SU-DHL-6 (cell line): ENCODE measurements around the gene SRD5A1.

Source experiments
- EZH2phosphoT487 ChIP-seq: fragments of 200-600 bp; sonication (generic), shearing (Covaris generic); conservative IDR thresholded peaks from 2 replicates; pipeline ENCODE4 v1.6.1; 2018; ENCODE audit warnings: mild to moderate bottlenecking, antibody characterized with exemption, low read length, moderate library complexity, mixed read lengths
- TF ChIP-seq, protein P1 (sequence below): fragments of 200-600 bp; sonication (generic); IDR thresholded peaks from one replicate; pipeline ENCODE4 v1.5.1; 2017; ENCODE audit warnings: antibody characterized with exemption, mild to moderate bottlenecking, low read length, moderate library complexity; ENCODE audit not compliant: insufficient read depth, poor library complexity, severe bottlenecking

DNA sequence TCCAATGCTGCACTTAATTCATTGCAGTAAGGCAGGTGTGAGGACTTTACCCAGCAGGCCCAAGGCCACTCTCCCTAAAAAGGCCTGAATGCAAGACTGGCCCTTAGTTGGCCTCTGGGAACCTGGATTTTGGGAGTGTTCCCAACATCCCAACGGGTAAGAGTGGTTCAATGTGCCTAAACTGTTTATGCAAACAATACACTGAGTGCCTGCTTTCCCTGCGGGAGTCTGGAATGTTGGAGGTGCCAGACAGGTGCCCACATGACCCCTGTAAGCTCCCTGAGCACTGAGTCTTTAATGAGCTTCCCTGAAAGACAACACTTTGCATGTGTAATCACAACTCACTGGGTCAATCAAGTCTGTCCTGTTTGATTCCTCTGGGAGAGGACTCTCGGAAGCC is 37.8 kb upstream of the SRD5A1 start:
- TF ChIP-seq, protein P1, sequence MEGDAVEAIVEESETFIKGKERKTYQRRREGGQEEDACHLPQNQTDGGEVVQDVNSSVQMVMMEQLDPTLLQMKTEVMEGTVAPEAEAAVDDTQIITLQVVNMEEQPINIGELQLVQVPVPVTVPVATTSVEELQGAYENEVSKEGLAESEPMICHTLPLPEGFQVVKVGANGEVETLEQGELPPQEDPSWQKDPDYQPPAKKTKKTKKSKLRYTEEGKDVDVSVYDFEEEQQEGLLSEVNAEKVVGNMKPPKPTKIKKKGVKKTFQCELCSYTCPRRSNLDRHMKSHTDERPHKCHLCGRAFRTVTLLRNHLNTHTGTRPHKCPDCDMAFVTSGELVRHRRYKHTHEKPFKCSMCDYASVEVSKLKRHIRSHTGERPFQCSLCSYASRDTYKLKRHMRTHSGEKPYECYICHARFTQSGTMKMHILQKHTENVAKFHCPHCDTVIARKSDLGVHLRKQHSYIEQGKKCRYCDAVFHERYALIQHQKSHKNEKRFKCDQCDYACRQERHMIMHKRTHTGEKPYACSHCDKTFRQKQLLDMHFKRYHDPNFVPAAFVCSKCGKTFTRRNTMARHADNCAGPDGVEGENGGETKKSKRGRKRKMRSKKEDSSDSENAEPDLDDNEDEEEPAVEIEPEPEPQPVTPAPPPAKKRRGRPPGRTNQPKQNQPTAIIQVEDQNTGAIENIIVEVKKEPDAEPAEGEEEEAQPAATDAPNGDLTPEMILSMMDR: no peak
- no peak for TF ChIP-seq EZH2phosphoT487
